Ectodermal cell (in vitro differentiated cells): Measurements from ENCODE around the gene TMEM145.

Source experiments
- H3K27ac ChIP-seq: 2 replicates; pipeline ENCODE4 v1.7.0; 2013; ENCODE audit warnings: mild to moderate bottlenecking, low read depth, low read length; ENCODE audit not compliant: insufficient read depth, poor library complexity, severe bottlenecking
- H3K27me3 ChIP-seq: 2 replicates; pipeline ENCODE4 v1.7.0; 2013; ENCODE audit warnings: mild to moderate bottlenecking, low read length; ENCODE audit not compliant: insufficient read depth, control insufficient read depth, poor library complexity, severe bottlenecking
- H3K36me3 ChIP-seq: one replicate; pipeline ENCODE4 v1.7.0; 2013; ENCODE audit warnings: low read length; ENCODE audit not compliant: control insufficient read depth, insufficient read depth
- H3K4me1 ChIP-seq: one replicate; pipeline ENCODE4 v1.7.0; 2013; ENCODE audit warnings: low read length; ENCODE audit not compliant: control insufficient read depth, insufficient read depth
- H3K4me3 ChIP-seq: 2 replicates; pipeline ENCODE4 v1.7.0; 2013; ENCODE audit warnings: low read depth, low read length, control low read depth; ENCODE audit not compliant: insufficient read depth
- H3K9me3 ChIP-seq: 2 replicates; pipeline ENCODE4 v1.7.0; 2013; ENCODE audit warnings: mild to moderate bottlenecking, low read length, moderate library complexity; ENCODE audit not compliant: control insufficient read depth
- WGBS, 2 experiments: methylation state at CpG; one replicate each; pipeline ENCODE4 v1.1.7; 2013; ENCODE audit warnings: missing lambda C conversion rate in 2 of 2; 5-methylcytosine and 5-hydroxymethylcytosine counted together

TMEM145 gene

GRCh38 chr19:42349378-42350107 is 36.4 kb downstream of the TMEM145 start:
- no peak overlapping the region for H3K4me3 ChIP-seq
- WGBS, 2 experiments = 92 to 95% methylated on average over 14 of the region's 14 CpGs
- H3K4me1 ChIP-seq = peaks cover 8% of the 10 kb centered on the region
- peaks cover 2% of the 10 kb centered on the region for H3K36me3 ChIP-seq
- H3K9me3 ChIP-seq = no peaks in the 10 kb centered on the region
- H3K27me3 ChIP-seq = no peaks in the 10 kb centered on the region
- no peak overlapping the region for H3K27ac ChIP-seq

- Histone ChIP-seq H3K9me3 (no peaks in the 10 kb centered on the region), H3K36me3 (peaks cover 2% of the 10 kb centered on the region), H3K27ac (no peak overlapping the region), H3K4me1 (peaks cover 8% of the 10 kb centered on the region), H3K27me3 (no peaks in the 10 kb centered on the region), H3K4me3 (no peak overlapping the region)
- 94 to 95% methylated on average over 3 of the region's 3 CpGs for WGBS, 2 experiments
Measured at GRCh38 chr19:42350417-42350816, 37.3 kb downstream of the TMEM145 start.

GRCh38 chr19:42351079-42351735 is 38.1 kb downstream of the TMEM145 start:
- WGBS, 2 experiments = 94% methylated on average over 21 of the region's 21 CpGs
- Histone ChIP-seq H3K27ac (no peak overlapping the region), H3K36me3 (peaks cover 3% of the 10 kb centered on the region), H3K4me3 (no peak overlapping the region), H3K4me1 (peaks cover 8% of the 10 kb centered on the region), H3K9me3 (no peaks in the 10 kb centered on the region), H3K27me3 (no peaks in the 10 kb centered on the region)

GRCh38 chr19:42352301-42353259 is 39.5 kb downstream of the TMEM145 start:
- peak overlapping the region; percentile 33 for H3K27ac ChIP-seq
- H3K9me3 ChIP-seq = no peaks in the 10 kb centered on the region
- H3K36me3 ChIP-seq = peaks cover 7% of the 10 kb centered on the region
- H3K27me3 ChIP-seq = no peaks in the 10 kb centered on the region
- peaks cover 8% of the 10 kb centered on the region for H3K4me1 ChIP-seq
- H3K4me3 ChIP-seq = no peak overlapping the region
- 93 to 95% methylated on average over 31 of the region's 31 CpGs for WGBS, 2 experiments

- H3K4me1 ChIP-seq = peaks cover 8% of the 10 kb centered on the region
- H3K9me3 ChIP-seq = no peaks in the 10 kb centered on the region
- 94 to 96% methylated on average over 29 of the region's 29 CpGs for WGBS, 2 experiments
- peaks cover 7% of the 10 kb centered on the region for H3K36me3 ChIP-seq
- H3K27ac ChIP-seq = no peak overlapping the region
- H3K27me3 ChIP-seq = no peaks in the 10 kb centered on the region
- no peak overlapping the region for H3K4me3 ChIP-seq
Measured at GRCh38 chr19:42353341-42354015, 40.4 kb downstream of the TMEM145 start.

GRCh38 chr19:42355896-42356295 is 42.8 kb downstream of the TMEM145 start:
- Histone ChIP-seq H3K4me1 (peaks cover 15% of the 10 kb centered on the region), H3K36me3 (peaks cover 7% of the 10 kb centered on the region), H3K9me3 (no peaks in the 10 kb centered on the region)

GRCh38 chr19:42356686-42357085 is 43.6 kb downstream of the TMEM145 start:
- Histone ChIP-seq H3K4me1 (peaks cover 16% of the 10 kb centered on the region), H3K9me3 (no peaks in the 10 kb centered on the region), H3K4me3 (no peak overlapping the region), H3K27ac (no peak overlapping the region), H3K27me3 (no peaks in the 10 kb centered on the region), H3K36me3 (peaks cover 7% of the 10 kb centered on the region)
- WGBS, 2 experiments = 95 to 98% methylated on average over 15 of the region's 15 CpGs

More at GRCh38 chr19:42355896-42356295, 42.8 kb downstream of the TMEM145 start:
- H3K4me3 ChIP-seq = no peak overlapping the region
- H3K27me3 ChIP-seq = no peaks in the 10 kb centered on the region
- no peak overlapping the region for H3K27ac ChIP-seq
- WGBS, 2 experiments = 95% methylated on average over 12 of the region's 12 CpGs

GRCh38 chr19:42357290-42357689 is 44.2 kb downstream of the TMEM145 start:
- H3K4me1 ChIP-seq = peaks cover 15% of the 10 kb centered on the region
- peaks cover 7% of the 10 kb centered on the region for H3K36me3 ChIP-seq
- H3K4me3 ChIP-seq = no peak overlapping the region
- no peaks in the 10 kb centered on the region for H3K27me3 ChIP-seq
- WGBS, 2 experiments = 93 to 95% methylated on average over 12 of the region's 12 CpGs
- H3K9me3 ChIP-seq = no peaks in the 10 kb centered on the region
- no peak overlapping the region for H3K27ac ChIP-seq

- Histone ChIP-seq H3K9me3 (no peaks in the 10 kb centered on the region), H3K27ac (no peak overlapping the region), H3K4me1 (peaks cover 8% of the 10 kb centered on the region), H3K36me3 (peaks cover 5% of the 10 kb centered on the region), H3K27me3 (no peaks in the 10 kb centered on the region), H3K4me3 (no peak overlapping the region)
- 83 to 85% methylated on average over 16 of the region's 16 CpGs for WGBS, 2 experiments
Measured at GRCh38 chr19:42360787-42361544, 47.9 kb downstream of the TMEM145 start.
